CD14-positive monocyte (primary cell): Measurements from ENCODE around the gene SNAP29. TPM values are rescaled to one million over a fixed set of nuclear protein-coding genes. Genes with fewer than 3 reads are reported as not detected.
A peak's percentile ranks its signal among the peaks of the same experiment; 100 is the strongest.

Source experiments
- DNase-seq, 3 donors: peaks; one replicate each; pipeline ENCODE4 v3.0.0-alpha.2; 2011 to 2022
- H2AFZ ChIP-seq: 2 replicates; pipeline ENCODE4 v1.6.0; 2012; ENCODE audit warnings: mild to moderate bottlenecking, low read depth, low read length, inconsistent platforms; ENCODE audit not compliant: insufficient read depth, poor library complexity, severe bottlenecking
- H3K27ac ChIP-seq, 2 donors: 1 replicate in 1 of 2; 2 replicates in 1 of 2; pipeline ENCODE4 v1.5.1; 2012 to 2013; ENCODE audit warnings: low read length in 2 of 2, control low read depth in 1 of 2, inconsistent platforms in 1 of 2, low read depth in 1 of 2, mild to moderate bottlenecking in 1 of 2
- H3K27me3 ChIP-seq, 2 donors: one replicate each; pipeline versions ENCODE4 v1.6.0 to v1.6.1; 2011 to 2013; ENCODE audit warnings: low read length in 2 of 2; ENCODE audit not compliant: control insufficient read depth in 2 of 2, insufficient read depth in 2 of 2
- H3K36me3 ChIP-seq, 2 donors: replicated peaks in 1 of 2; 1 replicate in 1 of 2; 2 replicates in 1 of 2; pipeline versions ENCODE4 v1.5.1 to v1.6.1; 2012 to 2013; ENCODE audit warnings: low read length in 2 of 2, control low read depth in 1 of 2, inconsistent platforms in 1 of 2, mild to moderate bottlenecking in 1 of 2; ENCODE audit not compliant: insufficient read depth in 2 of 2, control insufficient read depth in 1 of 2
- H3K4me1 ChIP-seq, 2 donors: 1 replicate in 1 of 2; 2 replicates in 1 of 2; pipeline versions ENCODE4 v1.5.1 to v1.6.1; 2012 to 2013; ENCODE audit warnings: low read length in 2 of 2, control low read depth in 1 of 2, inconsistent platforms in 1 of 2, mild to moderate bottlenecking in 1 of 2, moderate library complexity in 1 of 2; ENCODE audit not compliant: insufficient read depth in 2 of 2, control insufficient read depth in 1 of 2
- H3K4me2 ChIP-seq: replicated peaks from 2 replicates; pipeline ENCODE3; 2012; ENCODE audit warnings: low read length, moderate library complexity, mild to moderate bottlenecking; ENCODE audit not compliant: poor library complexity, severe bottlenecking; ENCODE audit errors: extremely low read depth
- H3K4me3 ChIP-seq, 3 experiments: fragments of 200-600 bp in 1 of 3; sonication (generic) in 1 of 3; replicated peaks in 1 of 3; 1 replicate in 2 of 3; 2 replicates in 1 of 3; pipeline ENCODE4 v1.5.1; 2011 to 2013; ENCODE audit warnings: low read length in 3 of 3, mild to moderate bottlenecking in 3 of 3, control low read depth in 2 of 3, low read depth in 2 of 3, inconsistent platforms in 1 of 3, moderate library complexity in 1 of 3
- H3K79me2 ChIP-seq: 2 replicates; pipeline ENCODE4 v1.6.0; 2012; ENCODE audit warnings: mild to moderate bottlenecking, control low read depth, inconsistent platforms, low read length, moderate library complexity; ENCODE audit not compliant: insufficient read depth
- H3K9ac ChIP-seq: 2 replicates; pipeline ENCODE4 v1.6.0; 2017; ENCODE audit warnings: low read length, mild to moderate bottlenecking; ENCODE audit not compliant: insufficient read depth, poor library complexity, severe bottlenecking
- H3K9me3 ChIP-seq, 2 donors: replicated peaks in 1 of 2; 1 replicate in 1 of 2; 2 replicates in 1 of 2; pipeline versions ENCODE4 v1.5.1 to v1.6.1; 2012 to 2013; ENCODE audit warnings: low read length in 2 of 2, control low read depth in 1 of 2; ENCODE audit not compliant: control insufficient read depth in 1 of 2, insufficient read depth in 1 of 2
- H4K20me1 ChIP-seq: 2 replicates; pipeline ENCODE4 v1.6.0; 2012; ENCODE audit warnings: mild to moderate bottlenecking, low read length, control low read depth, moderate library complexity; ENCODE audit not compliant: insufficient read depth
- H3K27ac Mint-ChIP-seq, 7 donors: one replicate each; pipeline ENCODE4 v1.8.0; 2020; ENCODE audit warnings: mild to moderate bottlenecking in 7 of 7, mixed read lengths in 7 of 7, moderate library complexity in 6 of 7, inconsistent platforms in 2 of 7
- H3K27me3 Mint-ChIP-seq, 3 donors: one replicate each; pipeline ENCODE4 v1.8.0; 2021 to 2022; ENCODE audit warnings: low read depth in 3 of 3, mild to moderate bottlenecking in 3 of 3, mixed read lengths in 3 of 3, moderate library complexity in 3 of 3, inconsistent platforms in 1 of 3
- H3K36me3 Mint-ChIP-seq, 2 donors: one replicate each; pipeline ENCODE4 v1.8.0; 2020; ENCODE audit warnings: mixed read lengths in 2 of 2, inconsistent platforms in 1 of 2, mild to moderate bottlenecking in 1 of 2
- H3K4me1 Mint-ChIP-seq: one replicate; pipeline ENCODE4 v1.8.0; 2020; ENCODE audit warnings: mild to moderate bottlenecking, mixed read lengths
- H3K4me3 Mint-ChIP-seq, 2 donors: one replicate each; pipeline ENCODE4 v1.8.0; 2020; ENCODE audit warnings: mild to moderate bottlenecking in 2 of 2, mixed read lengths in 2 of 2, moderate library complexity in 1 of 2
- H3K9me3 Mint-ChIP-seq, 7 donors: one replicate each; pipeline ENCODE4 v1.8.0; 2020 to 2022; ENCODE audit warnings: mixed read lengths in 7 of 7, mild to moderate bottlenecking in 6 of 7, moderate library complexity in 6 of 7, inconsistent platforms in 2 of 7
- WGBS: methylation state at CpG from one replicate; pipeline ENCODE4 v1.1.5; 2013; ENCODE audit warnings: missing lambda C conversion rate; ENCODE audit not compliant: insufficient coverage; 5-methylcytosine and 5-hydroxymethylcytosine counted together
- intact Hi-C, 2 donors: fragments of 100-400 bp; cut with micrococcal nuclease; formaldehyde crosslinking; loops; one replicate each; pipeline versions ENCODE4 v1.15.0 to v1.15.1; 2023
- polyA plus RNA-seq, 3 donors: library from polyadenylated mRNA; depleted of rRNA in 1 of 3; unstranded in 2 of 3; stranded (reverse) in 1 of 3; fragments of 300-500 nt in 2 of 3; fragments of >200 nt in 1 of 3; fragmentation: Illumina TruSeq in 2 of 3; gene quantifications; 1 replicate in 2 of 3; 2 replicates in 1 of 3; pipeline ENCODE4 v1.2.3, GENCODE V29; 2012 to 2021
- TF ChIP-seq, protein P1 (sequence below): fragments of 200-600 bp; IDR thresholded peaks from one replicate; pipeline ENCODE4 v1.8.0; 2022; ENCODE audit warnings: antibody characterized with exemption, mild to moderate bottlenecking

The SNAP29 gene
- polyA plus RNA-seq, 3 donors, result 22.3 to 32.8 (median 28.9) TPM

DNA sequence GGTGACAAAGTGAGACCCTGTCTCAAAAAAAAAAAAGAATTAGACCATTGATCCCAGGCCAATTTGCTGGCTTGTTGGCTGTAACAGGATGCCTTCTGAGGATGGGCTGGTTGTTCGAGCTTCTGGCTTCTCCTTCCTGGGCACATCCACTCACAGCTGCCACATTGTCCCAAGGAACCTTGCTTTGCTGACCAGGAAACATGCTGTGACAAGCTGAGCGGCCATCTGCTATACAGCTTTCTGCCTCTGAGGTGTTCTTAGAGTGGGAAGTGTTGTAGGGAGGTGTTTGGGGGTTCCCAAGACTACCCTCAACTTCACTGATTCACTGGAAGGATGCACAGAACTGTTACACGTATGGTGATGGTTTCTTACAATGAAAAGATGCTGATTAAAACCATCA, 6.5 kb downstream of the SNAP29 start:
- Histone ChIP-seq H3K9me3 (no peaks in the 10 kb centered on the region), H3K4me3 (no peak overlapping the region), H3K36me3 (peaks cover 11 to 68% of the 10 kb centered on the region in 2 donors), H3K4me2 (no peak overlapping the region), H3K27ac (peak overlapping the region in 1 of 2 donors; percentile 92), H3K27me3 (no peaks in the 10 kb centered on the region), H3K79me2 (peaks cover 69% of the 10 kb centered on the region), H3K9ac (no peak overlapping the region), H3K4me1 (peaks cover 59 to 61% of the 10 kb centered on the region in 2 donors), H2AFZ (no peak overlapping the region), H4K20me1 (peaks cover 18% of the 10 kb centered on the region)
- H3K27ac Mint-ChIP-seq, result peak overlapping the region in 2 of 7 donors; percentile 46 to 58
- intact Hi-C loops, result loop anchor here in 1 of 2 donors (10.0 kb wide), 1 partner anchor 49 kb away; the partner anchor contains the start of gene CRKL
- H3K36me3 Mint-ChIP-seq, result peaks cover 48 to 73% of the 10 kb centered on the region in 2 donors
- no peaks in the 10 kb centered on the region for H3K9me3 Mint-ChIP-seq
- peaks cover 66% of the 10 kb centered on the region for H3K4me1 Mint-ChIP-seq
- H3K27me3 Mint-ChIP-seq, result peaks cover 0 to 2% (median 1%) of the 10 kb centered on the region in 3 donors
- H3K4me3 Mint-ChIP-seq, result no peak overlapping the region
- DNase-seq, result no peak
- TF ChIP-seq, protein P1, sequence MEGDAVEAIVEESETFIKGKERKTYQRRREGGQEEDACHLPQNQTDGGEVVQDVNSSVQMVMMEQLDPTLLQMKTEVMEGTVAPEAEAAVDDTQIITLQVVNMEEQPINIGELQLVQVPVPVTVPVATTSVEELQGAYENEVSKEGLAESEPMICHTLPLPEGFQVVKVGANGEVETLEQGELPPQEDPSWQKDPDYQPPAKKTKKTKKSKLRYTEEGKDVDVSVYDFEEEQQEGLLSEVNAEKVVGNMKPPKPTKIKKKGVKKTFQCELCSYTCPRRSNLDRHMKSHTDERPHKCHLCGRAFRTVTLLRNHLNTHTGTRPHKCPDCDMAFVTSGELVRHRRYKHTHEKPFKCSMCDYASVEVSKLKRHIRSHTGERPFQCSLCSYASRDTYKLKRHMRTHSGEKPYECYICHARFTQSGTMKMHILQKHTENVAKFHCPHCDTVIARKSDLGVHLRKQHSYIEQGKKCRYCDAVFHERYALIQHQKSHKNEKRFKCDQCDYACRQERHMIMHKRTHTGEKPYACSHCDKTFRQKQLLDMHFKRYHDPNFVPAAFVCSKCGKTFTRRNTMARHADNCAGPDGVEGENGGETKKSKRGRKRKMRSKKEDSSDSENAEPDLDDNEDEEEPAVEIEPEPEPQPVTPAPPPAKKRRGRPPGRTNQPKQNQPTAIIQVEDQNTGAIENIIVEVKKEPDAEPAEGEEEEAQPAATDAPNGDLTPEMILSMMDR, result no peak
- WGBS, result no CpG with 5 or more reads among the region's 3 CpGs

GRCh38 chr22:20865875-20866445, 7.2 kb downstream of the SNAP29 start:
- WGBS, result 98% methylated on average over 7 of the region's 8 CpGs
- DNase-seq, result no peak
- Histone ChIP-seq H3K4me2 (no peak overlapping the region), H2AFZ (no peak overlapping the region), H3K4me3 (no peak overlapping the region), H3K36me3 (peaks cover 16 to 74% of the 10 kb centered on the region in 2 donors), H3K9me3 (no peaks in the 10 kb centered on the region), H4K20me1 (peaks cover 18% of the 10 kb centered on the region), H3K9ac (no peak overlapping the region), H3K27ac (peak overlapping the region; percentile 92), H3K27me3 (no peaks in the 10 kb centered on the region), H3K4me1 (peaks cover 54 to 55% of the 10 kb centered on the region in 2 donors), H3K79me2 (peaks cover 62% of the 10 kb centered on the region)
- no peak overlapping the region for H3K4me3 Mint-ChIP-seq
- peaks cover 54 to 74% of the 10 kb centered on the region in 2 donors for H3K36me3 Mint-ChIP-seq
- peaks cover 60% of the 10 kb centered on the region for H3K4me1 Mint-ChIP-seq
- H3K9me3 Mint-ChIP-seq, result no peaks in the 10 kb centered on the region
- intact Hi-C loops, result loop anchor here in 1 of 2 donors (10.0 kb wide), 1 partner anchor 49 kb away; the partner anchor contains the start of gene CRKL
- TF ChIP-seq, protein P1, result no peak
- peaks cover 0 to 2% (median 0%) of the 10 kb centered on the region in 3 donors for H3K27me3 Mint-ChIP-seq
- H3K27ac Mint-ChIP-seq, result peak overlapping the region in 5 of 7 donors; percentile 44 to 96 (median 58)
